ENCODE data around the gene PLIN5.

Gene PLIN5

DNA sequence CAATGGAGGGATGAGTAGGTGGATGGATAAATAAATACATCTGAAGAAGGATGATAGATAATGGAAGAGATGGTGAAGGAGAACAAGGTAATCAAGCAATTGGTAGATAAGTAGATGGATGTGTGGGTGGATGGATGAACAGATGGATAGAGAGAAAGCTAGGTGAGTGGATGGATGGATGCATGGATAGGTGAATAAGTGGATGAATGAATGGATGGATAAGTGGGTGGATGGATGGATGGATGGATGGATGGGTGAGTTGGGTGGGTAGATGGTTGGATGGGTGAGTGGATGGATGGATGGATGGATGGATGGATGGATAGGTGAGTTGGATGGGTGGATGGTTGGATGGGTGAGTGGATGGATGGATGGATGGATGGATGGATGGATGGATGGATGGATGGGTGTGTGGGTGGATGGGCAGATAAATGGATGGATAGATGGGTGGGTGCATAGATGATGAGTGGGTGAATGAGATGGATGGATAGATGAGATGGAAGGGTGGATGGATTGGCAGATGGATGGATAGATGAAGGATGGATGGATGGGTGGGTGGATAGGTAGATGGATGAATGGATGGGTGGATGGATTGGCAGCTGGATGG is 18.2 kb upstream of the PLIN5 start:
- CTCF ChIA-PET = interaction anchor here (3.1 kb wide), 1 partner anchor 84 kb away, joined by 10 read pairs; no protein-coding TSS in a partner anchor
- POLR2A ChIA-PET = no interaction called here
- TF ChIP-seq CTCF (IDR thresholded peaks at IDR 0.05; ENCODE audit: insufficient read depth, low read length, missing control alignments) = no peak

GRCh38 chr19:4552525-4552819 is 17.4 kb upstream of the PLIN5 start:
- no peak for DNase-seq (ENCODE audit: low read depth, low spot score)
- H3K4me3 ChIP-seq (ENCODE audit: low read depth, low read length) = no peak overlapping the region
- ChIA-PET CTCF (interaction anchor here (3.1 kb wide), 1 partner anchor 85 kb away, joined by 10 read pairs; no protein-coding TSS in a partner anchor), POLR2A (no interaction called here)
- TF ChIP-seq CTCF (IDR thresholded peaks at IDR 0.05; ENCODE audit: insufficient read depth, low read length, missing control alignments) = no peak

More for the DNA sequence above, 18.2 kb upstream of the PLIN5 start:
- DNase-seq (ENCODE audit: low read depth, low spot score) = no peak
- H3K4me3 ChIP-seq (ENCODE audit: low read depth, low read length) = no peak overlapping the region

GRCh38 chr19:4550479-4551050 is 15.5 kb upstream of the PLIN5 start:
- ChIA-PET POLR2A (no interaction called here), CTCF (interaction anchor here (3.1 kb wide), 1 partner anchor 87 kb away, joined by 10 read pairs; no protein-coding TSS in a partner anchor)
- TF ChIP-seq CTCF (IDR thresholded peaks at IDR 0.05; ENCODE audit: insufficient read depth, low read length, missing control alignments) = no peak
- H3K4me3 ChIP-seq (ENCODE audit: low read depth, low read length) = no peak overlapping the region
- no peak for DNase-seq (ENCODE audit: low read depth, low spot score)

DNA sequence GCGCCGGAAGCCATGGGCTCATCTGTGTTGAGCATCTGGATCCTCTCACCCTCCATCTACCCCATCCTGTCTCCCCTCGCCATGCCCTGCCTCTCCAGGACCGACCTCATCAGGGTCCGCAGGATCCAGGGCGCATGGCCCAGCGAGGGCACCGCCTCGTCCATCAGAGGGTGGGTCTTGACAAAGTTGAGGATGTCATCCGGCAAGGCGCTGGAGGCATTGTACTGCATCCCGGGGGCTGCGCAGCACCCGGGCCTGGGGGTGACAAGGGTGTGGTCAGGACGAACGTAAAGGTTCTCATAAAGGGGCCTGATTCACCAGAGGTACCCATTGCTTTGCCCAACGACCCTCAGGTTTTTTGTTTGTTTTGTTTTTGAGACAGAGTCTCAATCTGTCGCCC is 15.0 kb upstream of the PLIN5 start:
- POLR2A ChIA-PET = no interaction called here
- CTCF ChIA-PET = interaction anchor here (1.1 to 2.2 kb wide), 2 partner anchors 9 to 83 kb away, joined by 3 to 9 read pairs; no protein-coding TSS in a partner anchor
- H3K4me3 ChIP-seq (ENCODE audit: low read depth, low read length) = no peak overlapping the region
- no peak for TF ChIP-seq CTCF (IDR thresholded peaks at IDR 0.05; ENCODE audit: insufficient read depth, low read length, missing control alignments)
- DNase-seq (ENCODE audit: low read depth, low spot score) = no peak

GRCh38 chr19:4548238-4548584 is 13.2 kb upstream of the PLIN5 start:
- no peak for TF ChIP-seq CTCF (IDR thresholded peaks at IDR 0.05; ENCODE audit: insufficient read depth, low read length, missing control alignments)
- CTCF ChIA-PET = interaction anchor here (0.6 to 2.3 kb wide), 4 partner anchors 11 to 88 kb away, joined by 3 to 15 read pairs (median 7); no protein-coding TSS in a partner anchor
- no peak overlapping the region for H3K4me3 ChIP-seq (ENCODE audit: low read depth, low read length)
- no peak for DNase-seq (ENCODE audit: low read depth, low spot score)
- POLR2A ChIA-PET = no interaction called here

- no peak for DNase-seq (ENCODE audit: low read depth, low spot score)
- CTCF ChIA-PET = interaction anchor here (1.1 to 2.3 kb wide), 7 partner anchors 9 to 89 kb away, joined by 4 to 15 read pairs (median 6); partner anchors contain the start of gene SEMA6B
- POLR2A ChIA-PET = no interaction called here
- no peak overlapping the region for H3K4me3 ChIP-seq (ENCODE audit: low read depth, low read length)
- peak; percentile 25 for TF ChIP-seq CTCF (IDR thresholded peaks at IDR 0.05; ENCODE audit: insufficient read depth, low read length, missing control alignments)
Measured at GRCh38 chr19:4547303-4548237, 12.5 kb upstream of the PLIN5 start.

Data from AG04449 (cell line).